ENCODE measurements around the gene TTN. TPM values are rescaled to one million over a fixed set of nuclear protein-coding genes. Genes with fewer than 3 reads are reported as not detected.

The TTN gene
- total and polyA plus RNA-seq, 2 donors (not counting 1 experiment from before 2014, with no cell fraction given) = 1.7 to 46.4 TPM

Other genes with a start within 250 kb of the TTN start
- 42.1 and 47.5 TPM in 2 replicates for gene CCDC141, start 242.7 kb upstream of the TTN start, total RNA-seq
- gene CCDC141, start 242.7 kb upstream of the TTN start, polyA plus RNA-seq = 2.0 and 2.1 TPM in 2 replicates

Measured in B cell (primary cell).